KBM-7 (cell line): ENCODE data around the gene TRIM2.

ENCODE experiments used
- DNase-seq: peaks from one replicate; pipeline ENCODE4 v3.0.0-alpha.2; 2015
- in situ Hi-C: fragments of 300-500 bp; cut with MboI; formaldehyde crosslinking; loops from 2 replicates; pipeline ENCODE4 v1.14.3; 2020; ENCODE audit warnings: low sequenced_read_pairs, low pct_unique_long_range_greater_than_20kb, mixed read lengths

TRIM2 gene

GRCh38 chr4:153295131-153295755 lies 91.0 kb downstream of the TRIM2 start:
- in situ Hi-C loops: no loop called here
- DNase-seq: no peak

DNA sequence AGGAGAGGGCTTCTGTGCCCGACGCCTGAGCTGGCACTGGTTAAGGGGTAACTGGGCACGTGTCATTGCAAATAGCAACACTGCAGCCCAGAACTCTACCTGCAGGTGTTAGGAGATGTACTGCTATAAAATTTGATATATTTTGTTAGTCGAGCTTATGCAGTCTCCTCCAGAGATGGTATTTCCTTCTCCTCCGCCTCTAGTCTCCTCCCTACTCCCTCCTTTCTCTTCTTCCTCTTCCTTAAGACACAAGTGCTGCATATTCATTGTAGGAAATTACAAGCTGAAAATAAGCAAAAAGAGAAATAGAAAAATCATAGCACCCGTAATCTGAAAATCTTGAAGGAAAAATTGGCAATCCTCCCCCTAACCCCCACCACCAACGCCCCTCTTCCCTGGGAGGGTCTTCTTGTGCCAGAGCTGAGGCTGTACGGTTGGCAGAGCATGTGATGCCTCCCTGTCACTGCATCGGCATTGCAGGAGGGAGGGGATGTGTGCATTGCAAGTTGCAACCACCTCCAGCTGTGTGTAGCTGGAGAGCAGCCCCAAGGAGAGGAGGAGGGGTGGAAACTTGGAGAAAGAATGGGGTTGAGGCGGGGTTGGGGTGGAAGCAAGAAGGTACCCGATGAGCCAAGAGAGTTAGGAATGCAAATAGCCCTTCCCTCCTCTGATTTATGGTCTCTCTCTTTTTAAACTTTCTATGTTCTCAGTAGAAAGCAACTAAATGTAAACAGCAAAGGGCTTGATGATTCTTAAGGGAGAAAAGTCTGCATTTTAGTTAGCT lies 92.0 kb downstream of the TRIM2 start:
- in situ Hi-C loops: no loop called here
- DNase-seq: no peak

DNA sequence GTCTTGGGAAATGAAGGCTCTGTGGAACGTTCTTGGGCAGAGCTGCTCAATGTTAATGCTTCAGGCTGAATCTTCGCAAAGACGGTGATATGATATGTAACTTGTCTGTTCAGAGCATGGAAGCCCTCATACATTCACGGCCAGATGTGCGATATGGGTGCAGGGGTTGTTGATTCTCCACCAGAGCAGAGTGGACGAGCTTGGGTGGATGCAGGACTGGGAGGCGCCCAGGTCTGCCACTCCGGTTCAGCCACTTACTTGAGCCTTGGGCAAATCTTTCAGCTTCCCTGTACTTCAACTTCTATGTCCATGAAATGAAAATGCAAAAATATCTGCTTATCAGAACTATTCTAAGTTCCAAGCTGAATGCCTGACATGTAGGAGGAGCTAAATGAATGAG lies 92.9 kb downstream of the TRIM2 start:
- in situ Hi-C loops: no loop called here

GRCh38 chr4:153310793-153311192 lies 106.5 kb downstream of the TRIM2 start:
- in situ Hi-C loops: loop anchor here (25.0 kb wide), 1 partner anchor 148 kb away; no protein-coding TSS in a partner anchor

More for the DNA sequence above, 92.9 kb downstream of the TRIM2 start:
- DNase-seq: no peak

DNA sequence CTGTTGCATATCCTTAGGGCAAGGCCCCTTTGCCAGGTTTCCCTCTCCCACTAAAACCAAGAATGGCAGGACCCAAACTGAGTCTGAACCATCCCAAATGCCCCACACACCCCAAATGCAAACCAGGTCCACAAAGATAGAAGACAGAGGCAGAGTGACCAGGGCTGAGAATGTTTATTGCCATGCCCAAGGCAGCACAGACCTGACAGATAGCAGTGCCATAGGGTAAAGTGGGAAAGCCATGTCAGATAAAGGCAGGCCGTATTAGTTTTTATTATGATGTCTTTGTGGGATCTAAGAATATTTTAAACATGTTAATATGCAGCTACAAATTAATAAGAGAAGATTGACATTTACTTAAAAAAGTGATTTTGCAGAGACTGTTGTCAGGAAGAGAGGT lies 110.7 kb downstream of the TRIM2 start:
- in situ Hi-C loops: loop anchor here (25.0 kb wide), 1 partner anchor 153 kb away; no protein-coding TSS in a partner anchor
- DNase-seq: no peak

More at GRCh38 chr4:153310793-153311192, 106.5 kb downstream of the TRIM2 start:
- DNase-seq: no peak

DNA sequence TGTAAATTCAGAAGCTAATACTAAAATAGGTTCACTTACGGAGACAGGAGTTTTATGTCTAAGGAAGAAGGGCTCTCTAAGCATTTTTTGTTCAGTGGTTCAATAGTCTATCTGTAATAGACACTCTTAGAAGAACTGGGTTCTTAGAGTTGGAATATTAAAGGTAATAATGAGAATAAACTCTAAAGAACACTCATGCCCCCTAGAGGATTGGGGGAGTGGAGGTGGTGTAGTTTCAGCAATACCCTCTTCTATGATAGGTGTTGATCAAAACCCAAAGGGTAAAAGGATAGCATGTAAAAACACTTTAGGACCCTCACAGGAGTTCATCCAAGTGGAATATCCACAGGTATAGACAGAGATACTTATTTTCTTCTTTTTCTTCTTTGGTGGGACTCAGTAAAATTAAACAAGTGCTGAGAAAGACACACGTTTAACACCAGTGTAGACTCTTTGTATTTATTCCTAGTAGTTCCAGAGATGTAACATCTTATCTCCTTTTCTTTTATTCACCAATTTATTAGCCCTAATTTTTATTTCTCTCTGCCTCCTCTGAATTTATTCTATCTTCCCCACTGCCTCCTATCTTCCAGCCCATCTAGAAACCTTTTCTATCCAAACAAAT lies 114.6 kb downstream of the TRIM2 start:
- DNase-seq: peak; percentile 51
- in situ Hi-C loops: loop anchor here (25.0 kb wide), 1 partner anchor 157 kb away; no protein-coding TSS in a partner anchor

GRCh38 chr4:153322791-153323190 lies 118.5 kb downstream of the TRIM2 start:
- in situ Hi-C loops: loop anchor here (25.0 kb wide), 1 partner anchor 160 kb away; no protein-coding TSS in a partner anchor
- no peak for DNase-seq

DNA sequence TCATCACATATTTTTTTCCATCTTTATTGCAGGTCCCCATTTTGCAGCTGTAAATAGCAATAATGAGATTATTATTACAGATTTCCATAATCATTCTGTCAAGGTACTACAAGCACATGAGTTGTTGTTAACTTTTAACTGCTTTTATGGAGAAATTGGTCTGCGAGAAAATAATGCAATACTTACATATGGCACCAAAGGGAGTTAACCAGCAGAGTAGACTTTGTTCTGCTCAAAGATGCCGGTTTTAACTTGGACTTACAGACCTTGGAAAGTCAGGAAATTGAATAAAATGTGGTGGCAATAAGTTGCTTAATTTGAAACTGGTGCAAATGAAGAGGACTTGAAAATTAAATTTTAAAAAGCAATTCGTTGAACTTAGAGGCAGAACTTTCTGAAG lies 119.8 kb downstream of the TRIM2 start:
- in situ Hi-C loops: loop anchor here (25.0 kb wide), 1 partner anchor 162 kb away; no protein-coding TSS in a partner anchor
- no peak for DNase-seq

- in situ Hi-C loops: no loop called here
- DNase-seq: no peak
These were observed 121.3 kb downstream of the TRIM2 start for GRCh38 chr4:153325558-153325957.

DNA sequence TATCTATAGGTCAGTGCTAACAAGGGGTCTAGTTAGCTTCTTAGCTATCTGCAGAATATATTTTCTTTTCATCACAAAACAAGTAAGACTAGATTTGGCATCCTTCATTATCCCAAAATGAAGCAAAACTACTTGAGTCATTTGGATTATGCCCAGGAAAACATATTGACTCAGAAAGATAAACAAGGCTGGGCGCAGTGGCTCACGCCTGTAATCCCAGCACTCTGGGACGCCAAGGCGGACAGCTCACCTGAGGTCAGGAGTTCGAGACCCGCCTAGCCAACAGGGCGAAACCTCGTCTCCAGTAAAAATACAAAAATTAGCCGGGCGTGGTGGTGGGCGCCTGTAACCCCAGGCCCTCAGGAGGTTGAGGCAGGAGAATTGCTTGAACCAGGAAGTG lies 122.3 kb downstream of the TRIM2 start:
- DNase-seq: no peak
- in situ Hi-C loops: no loop called here

DNA sequence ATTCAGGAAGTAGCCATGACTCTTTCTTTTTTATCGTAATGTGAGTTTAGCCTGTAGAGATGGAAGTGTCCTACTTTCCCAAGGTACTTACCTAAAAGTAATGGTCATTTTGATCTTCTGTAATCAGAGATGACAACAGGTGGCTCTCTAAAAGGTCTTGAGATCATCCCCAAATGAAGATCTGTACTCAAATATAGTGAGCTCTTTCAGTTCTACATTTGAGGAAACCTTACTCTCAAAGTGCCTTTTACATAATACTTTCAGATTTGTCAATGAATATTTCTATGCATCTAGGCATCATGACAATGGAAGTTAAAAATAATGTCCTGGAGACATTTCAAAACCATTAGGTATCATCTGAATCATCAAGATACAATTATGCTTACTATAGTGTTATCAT lies 123.0 kb downstream of the TRIM2 start:
- in situ Hi-C loops: no loop called here
- no peak for DNase-seq

GRCh38 chr4:153332936-153333335 lies 128.7 kb downstream of the TRIM2 start:
- DNase-seq: no peak
- in situ Hi-C loops: no loop called here

DNA sequence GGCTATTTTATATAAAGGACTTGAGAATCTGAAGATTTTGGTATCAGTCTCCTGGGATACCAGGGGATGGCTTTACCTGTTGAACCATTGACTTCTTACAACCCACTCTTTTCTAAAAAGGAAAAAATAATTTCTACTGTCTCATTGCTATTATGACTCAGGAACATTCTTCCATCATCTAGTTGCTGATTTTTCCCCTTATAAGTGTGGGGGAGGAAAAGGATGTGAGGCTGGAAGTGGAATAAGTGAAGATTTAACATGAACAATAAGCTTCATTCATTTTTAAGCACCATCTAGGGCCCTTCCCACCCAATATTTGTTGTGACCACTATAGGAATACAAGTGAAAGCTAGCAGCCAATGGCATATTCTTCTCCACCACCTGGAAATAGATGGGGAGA lies 129.6 kb downstream of the TRIM2 start:
- in situ Hi-C loops: no loop called here
- DNase-seq: no peak

DNA sequence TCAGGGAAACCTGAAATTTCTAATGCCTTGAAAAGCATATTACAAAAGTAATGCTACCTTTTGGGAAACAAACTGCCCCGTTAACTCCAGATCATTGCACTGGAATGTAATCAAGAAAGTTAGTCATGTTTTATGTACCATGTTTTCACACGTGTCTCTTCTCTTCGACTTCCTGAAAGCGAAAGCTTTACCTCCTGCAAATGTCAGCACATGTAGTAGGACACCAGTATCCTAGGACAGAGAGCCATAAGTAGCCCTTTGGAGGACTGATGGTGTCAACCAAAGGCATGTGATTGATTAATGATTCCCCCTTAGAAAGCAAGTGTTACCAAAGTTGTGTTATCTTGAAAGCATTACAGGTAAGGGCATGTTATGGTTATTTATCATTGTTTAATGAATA lies 131.4 kb downstream of the TRIM2 start:
- DNase-seq: no peak
- in situ Hi-C loops: no loop called here

DNA sequence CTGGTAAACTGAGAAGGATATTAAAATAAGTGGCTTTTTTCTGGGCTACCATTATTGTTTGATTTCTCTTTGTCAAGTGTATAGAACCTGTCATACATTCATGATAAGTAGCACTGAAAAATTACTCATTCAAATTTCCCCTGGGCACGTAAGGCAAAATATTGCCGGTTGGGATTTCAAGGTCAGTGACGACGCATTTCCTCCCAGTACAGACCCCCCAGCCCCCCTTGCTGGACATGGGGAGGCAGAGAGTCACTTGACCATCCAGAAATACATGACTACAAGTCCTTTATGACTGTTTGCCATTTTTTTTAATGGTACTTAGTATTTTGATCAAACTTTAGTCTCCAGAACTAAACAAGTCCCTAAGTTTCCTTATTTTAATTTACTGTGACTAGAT lies 133.4 kb downstream of the TRIM2 start:
- no peak for DNase-seq
- in situ Hi-C loops: no loop called here

- in situ Hi-C loops: no loop called here
- peak; percentile 85 for DNase-seq
These were observed 137.4 kb downstream of the TRIM2 start for GRCh38 chr4:153341575-153342090.

DNA sequence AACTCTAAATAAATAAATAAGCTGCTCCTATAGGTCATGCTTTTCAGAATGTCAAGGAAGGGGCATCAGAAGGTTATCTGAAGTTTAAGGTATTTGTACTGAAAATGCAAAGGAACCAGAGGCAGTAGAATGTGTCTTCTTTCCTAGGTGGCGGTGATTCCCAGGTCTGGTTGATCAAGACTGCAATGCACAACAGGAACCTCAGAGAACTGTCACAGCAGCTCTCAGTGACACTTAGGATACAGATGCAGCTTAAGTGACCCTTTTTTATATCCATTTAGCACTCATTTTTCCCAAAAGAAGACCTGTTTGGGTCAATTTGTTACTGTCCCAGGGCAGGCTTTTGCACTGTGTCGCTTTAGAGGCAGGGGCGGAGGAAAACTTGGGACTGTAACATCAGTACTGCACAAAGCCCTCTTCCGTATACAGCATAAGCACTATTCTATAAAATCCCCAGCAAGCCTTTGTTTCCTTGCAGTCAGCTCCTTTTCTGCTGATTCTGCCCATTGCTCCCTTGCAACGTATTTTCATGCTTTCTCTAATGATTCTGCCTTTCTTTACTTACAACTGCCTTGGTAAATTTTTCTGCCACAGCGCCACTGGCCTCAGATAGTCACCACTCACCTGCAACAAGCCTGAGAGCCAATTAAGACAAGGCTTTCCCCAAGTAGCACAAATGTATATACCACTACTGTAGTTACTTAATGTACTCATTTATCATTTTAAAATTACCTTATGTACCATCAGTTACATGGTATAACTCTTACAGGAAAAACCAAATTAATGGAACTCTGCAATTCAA lies 138.7 kb downstream of the TRIM2 start:
- in situ Hi-C loops: no loop called here

GRCh38 chr4:153344131-153345011 lies 140.1 kb downstream of the TRIM2 start, which contains the start of gene MND1:
TSS of gene MND1 (plus strand) at chr4:153344688. CDS start at chr4:153344738, 50 bp downstream.
- in situ Hi-C loops: no loop called here
- DNase-seq: peak; percentile 91

More for the DNA sequence above, 138.7 kb downstream of the TRIM2 start:
- no peak for DNase-seq
